Thyroid gland (tissue), 4 donors: Measurements from ENCODE around the gene EFCC1. TPM values are rescaled to one million over a fixed set of nuclear protein-coding genes. Genes with fewer than 3 reads are reported as not detected.

Source experiments
- DNase-seq, 2 donors: peaks; one replicate each; pipeline ENCODE4 v3.0.0-alpha.2; 2019
- H3K27ac ChIP-seq, 3 donors: fragments of 200-600 bp; sonication (generic); 1 replicate in 2 of 3; 2 replicates in 1 of 3; pipeline ENCODE4 v1.5.1; 2016 to 2019; ENCODE audit warnings: mild to moderate bottlenecking in 1 of 3, moderate library complexity in 1 of 3
- H3K27me3 ChIP-seq: fragments of 200-600 bp; sonication (generic); one replicate; pipeline ENCODE4 v1.5.1; 2019
- H3K36me3 ChIP-seq, 2 donors: fragments of 200-600 bp; sonication (generic); one replicate each; pipeline ENCODE4 v1.5.1; 2016 to 2019
- H3K4me1 ChIP-seq, 2 donors: fragments of 200-600 bp; sonication (generic); one replicate each; pipeline ENCODE4 v1.5.1; 2017 to 2019
- H3K4me3 ChIP-seq, 3 donors: fragments of 200-600 bp; sonication (generic); replicated peaks in 1 of 3; 1 replicate in 2 of 3; 2 replicates in 1 of 3; pipeline ENCODE4 v1.5.1; 2016; ENCODE audit warnings: mild to moderate bottlenecking in 1 of 3
- H3K9me3 ChIP-seq: fragments of 200-600 bp; sonication (generic); one replicate; pipeline ENCODE4 v1.5.1; 2017
- POLR2A ChIP-seq, 2 donors: fragments of 450-650 bp; IDR thresholded peaks; one replicate each; pipeline ENCODE4 v1.6.1; 2017; ENCODE audit warnings: antibody characterized with exemption in 2 of 2, mild to moderate bottlenecking in 2 of 2, moderate library complexity in 1 of 2
- WGBS, 2 donors: methylation state at CpG; one replicate each; pipeline ENCODE4 v1.1.5; 2017; 5-methylcytosine and 5-hydroxymethylcytosine counted together
- intact Hi-C: fragments of 100-400 bp; cut with DNase I; formaldehyde crosslinking; loops from one replicate; pipeline ENCODE4 v1.15.1; 2023
- total RNA-seq, 4 donors: library from RNA; depleted of rRNA; stranded (reverse); fragments of >200 nt; gene quantifications; one replicate each; pipeline ENCODE4 v1.2.3, GENCODE V29; 2016
- TF ChIP-seq, protein P1 (sequence below), 6 experiments: fragments of 200-600 bp in 3 of 6; fragments of 450-650 bp in 3 of 6; sonication (generic) in 3 of 6; IDR thresholded peaks; one replicate each; pipeline ENCODE4 v1.5.1; 2016 to 2019; ENCODE audit warnings: antibody characterized with exemption in 6 of 6, mild to moderate bottlenecking in 2 of 6, inconsistent platforms in 1 of 6, moderate library complexity in 1 of 6

Gene EFCC1
- total RNA-seq, 4 donors from 2014 or later = 3.6 to 16.8 (median 9.9) TPM

- DNase-seq = no peak
- no peaks in the 10 kb centered on the region for H3K27me3 ChIP-seq
- intact Hi-C loops = no loop called here
- TF ChIP-seq POLR2A (IDR thresholded peaks at IDR 0.05) = no peak
- TF ChIP-seq, protein P1, sequence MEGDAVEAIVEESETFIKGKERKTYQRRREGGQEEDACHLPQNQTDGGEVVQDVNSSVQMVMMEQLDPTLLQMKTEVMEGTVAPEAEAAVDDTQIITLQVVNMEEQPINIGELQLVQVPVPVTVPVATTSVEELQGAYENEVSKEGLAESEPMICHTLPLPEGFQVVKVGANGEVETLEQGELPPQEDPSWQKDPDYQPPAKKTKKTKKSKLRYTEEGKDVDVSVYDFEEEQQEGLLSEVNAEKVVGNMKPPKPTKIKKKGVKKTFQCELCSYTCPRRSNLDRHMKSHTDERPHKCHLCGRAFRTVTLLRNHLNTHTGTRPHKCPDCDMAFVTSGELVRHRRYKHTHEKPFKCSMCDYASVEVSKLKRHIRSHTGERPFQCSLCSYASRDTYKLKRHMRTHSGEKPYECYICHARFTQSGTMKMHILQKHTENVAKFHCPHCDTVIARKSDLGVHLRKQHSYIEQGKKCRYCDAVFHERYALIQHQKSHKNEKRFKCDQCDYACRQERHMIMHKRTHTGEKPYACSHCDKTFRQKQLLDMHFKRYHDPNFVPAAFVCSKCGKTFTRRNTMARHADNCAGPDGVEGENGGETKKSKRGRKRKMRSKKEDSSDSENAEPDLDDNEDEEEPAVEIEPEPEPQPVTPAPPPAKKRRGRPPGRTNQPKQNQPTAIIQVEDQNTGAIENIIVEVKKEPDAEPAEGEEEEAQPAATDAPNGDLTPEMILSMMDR (IDR thresholded peaks at IDR 0.05) = no peak
- no peak overlapping the region for H3K4me3 ChIP-seq
- H3K4me1 ChIP-seq = peaks cover 4 to 26% of the 10 kb centered on the region in 2 donors
- WGBS, 2 donors = 85 to 86% methylated on average over 6 of the region's 6 CpGs
- H3K27ac ChIP-seq = no peak overlapping the region
- no peaks in the 10 kb centered on the region for H3K36me3 ChIP-seq
- no peaks in the 10 kb centered on the region for H3K9me3 ChIP-seq
Observed at GRCh38 chr3:129021140-129021551, 20.0 kb downstream of the EFCC1 start.

- DNase-seq = peak; percentile 30 to 33
- no peaks in the 10 kb centered on the region for H3K36me3 ChIP-seq
- WGBS, 2 donors = 77 to 82% methylated on average over 11 to 15 of the region's 15 CpGs
- H3K4me1 ChIP-seq = peaks cover 7 to 27% of the 10 kb centered on the region in 2 donors
- no peak for TF ChIP-seq POLR2A (IDR thresholded peaks at IDR 0.05)
- H3K4me3 ChIP-seq = no peak overlapping the region
- H3K27ac ChIP-seq = peak overlapping the region in 2 of 3 donors; percentile 5 to 8
- no peaks in the 10 kb centered on the region for H3K27me3 ChIP-seq
- intact Hi-C loops = no loop called here
- no peaks in the 10 kb centered on the region for H3K9me3 ChIP-seq
Observed at GRCh38 chr3:129022114-129023007, 21.3 kb downstream of the EFCC1 start.

DNA sequence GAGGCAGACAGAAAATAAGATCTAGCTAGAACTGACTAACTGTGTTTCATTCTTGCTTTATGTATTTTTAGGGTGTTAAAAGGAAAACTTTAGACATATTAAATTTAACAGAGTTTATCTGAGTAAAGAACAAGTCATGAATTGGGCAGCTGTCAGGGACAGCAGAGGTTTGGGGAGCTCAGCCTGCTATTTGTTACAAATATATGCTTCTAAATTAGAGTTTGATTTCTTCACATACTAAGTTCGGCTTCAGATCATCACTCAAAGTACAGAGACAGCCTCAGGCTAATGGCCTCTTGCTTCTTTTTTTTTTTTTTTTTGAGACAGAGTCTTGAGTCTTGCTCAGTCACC lies 21.9 kb downstream of the EFCC1 start:
- intact Hi-C loops = no loop called here
- no peaks in the 10 kb centered on the region for H3K27me3 ChIP-seq
- no peaks in the 10 kb centered on the region for H3K9me3 ChIP-seq
- DNase-seq = no peak
- TF ChIP-seq POLR2A (IDR thresholded peaks at IDR 0.05) = no peak
- TF ChIP-seq, protein P1 (IDR thresholded peaks at IDR 0.05) = no peak
- H3K4me1 ChIP-seq = peaks cover 7 to 24% of the 10 kb centered on the region in 2 donors
- no peak overlapping the region for H3K4me3 ChIP-seq
- peak overlapping the region in 2 of 3 donors; percentile 5 to 8 for H3K27ac ChIP-seq
- no peaks in the 10 kb centered on the region for H3K36me3 ChIP-seq
- 85 to 90% methylated on average over 1 of the region's 1 CpG for WGBS, 2 donors

- no peaks in the 10 kb centered on the region for H3K36me3 ChIP-seq
- DNase-seq = no peak
- 48 to 66% methylated on average over 2 of the region's 2 CpGs for WGBS, 2 donors
- TF ChIP-seq, protein P1 (IDR thresholded peaks at IDR 0.05) = peak in 3 of 6 experiments; percentile 5 to 10 (median 9)
- no peak for TF ChIP-seq POLR2A (IDR thresholded peaks at IDR 0.05)
- no peaks in the 10 kb centered on the region for H3K9me3 ChIP-seq
- H3K4me3 ChIP-seq = no peak overlapping the region
- H3K27ac ChIP-seq = peak overlapping the region in 1 of 3 donors; percentile 65
- intact Hi-C loops = no loop called here
- peaks cover 7 to 24% of the 10 kb centered on the region in 2 donors for H3K4me1 ChIP-seq
- H3K27me3 ChIP-seq = no peaks in the 10 kb centered on the region
Observed at GRCh38 chr3:129023909-129024308, 22.8 kb downstream of the EFCC1 start.

GRCh38 chr3:129025108-129025507 lies 24.0 kb downstream of the EFCC1 start:
- Histone ChIP-seq H3K4me3 (no peak overlapping the region), H3K27ac (peak overlapping the region in 1 of 3 donors; percentile 65), H3K27me3 (no peaks in the 10 kb centered on the region), H3K36me3 (no peaks in the 10 kb centered on the region), H3K4me1 (peaks cover 7 to 24% of the 10 kb centered on the region in 2 donors), H3K9me3 (no peaks in the 10 kb centered on the region)
- intact Hi-C loops = no loop called here
- no peak for TF ChIP-seq POLR2A (IDR thresholded peaks at IDR 0.05)
- TF ChIP-seq, protein P1 (IDR thresholded peaks at IDR 0.05) = no peak
- 88% methylated on average over 15 of the region's 15 CpGs for WGBS, 2 donors
- no peak for DNase-seq
